Measurements from ENCODE around the gene MRPL57. TPM values are rescaled to one million over a fixed set of nuclear protein-coding genes. Genes with fewer than 3 reads are reported as not detected.
A peak's percentile ranks its signal among the peaks of the same experiment; 100 is the strongest.
"Not testable (repeated sequence)": the region's sequence is repeated elsewhere in the genome, so short reads cannot be mapped to it uniquely, and the experiment has no call there.

MRPL57 gene
- total RNA-seq, 2 experiments from 2014 or later = 19.1 to 20.2 TPM

- Mint-ChIP-seq H3K27me3 (no peaks in the 10 kb centered on the region), H3K9me3 (no peaks in the 10 kb centered on the region), H3K27ac (no peak overlapping the region), H3K4me3 (no peak overlapping the region), H3K4me1 (no peaks in the 10 kb centered on the region), H3K36me3 (peaks cover 22% of the 10 kb centered on the region)
- POLR2A ChIA-PET = interaction anchor here (1.0 kb wide), 1 partner anchor 24 kb away, joined by 4 read pairs; the partner anchor contains the start of genes MRPL57 and SKA3
- DNase-seq (no peak), ATAC-seq (ENCODE audit: low read depth) (no peak)
Observed at GRCh38 chr13:21152251-21152899, 24.1 kb upstream of the MRPL57 start.

GRCh38 chr13:21164631-21165030 lies 11.8 kb upstream of the MRPL57 start:
- Mint-ChIP-seq H3K4me3 (no peak overlapping the region), H3K4me1 (peaks cover 3% of the 10 kb centered on the region), H3K27me3 (no peaks in the 10 kb centered on the region), H3K27ac (no peak overlapping the region), H3K9me3 (no peaks in the 10 kb centered on the region), H3K36me3 (peaks cover 22% of the 10 kb centered on the region)
- no peak for ATAC-seq (ENCODE audit: low read depth)
- no peak for DNase-seq
- POLR2A ChIA-PET = no interaction called here

GRCh38 chr13:21165606-21166005 lies 10.9 kb upstream of the MRPL57 start:
- H3K4me3 Mint-ChIP-seq; DNase-seq; H3K4me1 Mint-ChIP-seq; H3K9me3 Mint-ChIP-seq; ATAC-seq (ENCODE audit: low read depth); H3K27me3 Mint-ChIP-seq; H3K27ac Mint-ChIP-seq: not testable (repeated sequence)
- peaks cover 21% of the 10 kb centered on the region for H3K36me3 Mint-ChIP-seq
- POLR2A ChIA-PET = interaction anchor here (1.3 kb wide), 1 partner anchor 11 kb away, joined by 8 read pairs; the partner anchor contains the start of genes MRPL57 and SKA3

GRCh38 chr13:21171420-21171819 lies 5.0 kb upstream of the MRPL57 start:
- H3K36me3 Mint-ChIP-seq = peaks cover 26% of the 10 kb centered on the region
- ATAC-seq (ENCODE audit: low read depth) = no peak
- POLR2A ChIA-PET = no interaction called here
- DNase-seq = no peak
- no peaks in the 10 kb centered on the region for H3K9me3 Mint-ChIP-seq
- H3K4me3 Mint-ChIP-seq = no peak overlapping the region
- no peak overlapping the region for H3K27ac Mint-ChIP-seq
- peaks cover 15% of the 10 kb centered on the region for H3K4me1 Mint-ChIP-seq
- H3K27me3 Mint-ChIP-seq = no peaks in the 10 kb centered on the region

- Mint-ChIP-seq H3K4me1 (peaks cover 19% of the 10 kb centered on the region), H3K36me3 (peaks cover 20% of the 10 kb centered on the region)
- POLR2A ChIA-PET; H3K27ac Mint-ChIP-seq; DNase-seq; H3K4me3 Mint-ChIP-seq; H3K9me3 Mint-ChIP-seq; ATAC-seq (ENCODE audit: low read depth); H3K27me3 Mint-ChIP-seq: not testable (repeated sequence)
Observed at GRCh38 chr13:21173767-21174166, 2.7 kb upstream of the MRPL57 start.

GRCh38 chr13:21175656-21176214 lies 723 bp upstream of the MRPL57 start:
- POLR2A ChIA-PET = interaction anchor here (0.5 to 2.9 kb wide), 21 partner anchors 9 to 428 kb away, joined by 3 to 36 read pairs (median 5); partner anchors contain the start of genes MICU2 and ZDHHC20
- DNase-seq (no peak), ATAC-seq (ENCODE audit: low read depth) (no peak)
- Mint-ChIP-seq H3K4me1 (peaks cover 22% of the 10 kb centered on the region), H3K4me3 (peak overlapping the region; percentile 92), H3K36me3 (peaks cover 11% of the 10 kb centered on the region), H3K27ac (peak overlapping the region; percentile 96), H3K27me3 (no peaks in the 10 kb centered on the region), H3K9me3 (no peaks in the 10 kb centered on the region)

GRCh38 chr13:21176982-21177284 lies 475 bp downstream of the MRPL57 start:
- Mint-ChIP-seq H3K36me3 (peaks cover 8% of the 10 kb centered on the region), H3K27me3 (no peaks in the 10 kb centered on the region), H3K27ac (peak overlapping the region; percentile 96), H3K4me1 (peaks cover 22% of the 10 kb centered on the region), H3K9me3 (no peaks in the 10 kb centered on the region), H3K4me3 (peak overlapping the region; percentile 92)
- DNase-seq (no peak), ATAC-seq (ENCODE audit: low read depth) (peak; percentile 27)
- POLR2A ChIA-PET = interaction anchor here (1.0 to 2.9 kb wide), 16 partner anchors 11 to 300 kb away, joined by 3 to 36 read pairs (median 5); partner anchors contain the start of genes LATS2 and ZDHHC20

- Mint-ChIP-seq H3K4me1 (peaks cover 10% of the 10 kb centered on the region), H3K36me3 (peaks cover 4% of the 10 kb centered on the region), H3K27ac (no peak overlapping the region), H3K9me3 (no peaks in the 10 kb centered on the region), H3K4me3 (no peak overlapping the region), H3K27me3 (no peaks in the 10 kb centered on the region)
- POLR2A ChIA-PET = no interaction called here
- ATAC-seq (ENCODE audit: low read depth) (no peak), DNase-seq (no peak)
Observed at GRCh38 chr13:21181671-21182070, 5.2 kb downstream of the MRPL57 start.

- H3K4me1 Mint-ChIP-seq; H3K4me3 Mint-ChIP-seq; DNase-seq; H3K27ac Mint-ChIP-seq; POLR2A ChIA-PET; H3K27me3 Mint-ChIP-seq; H3K9me3 Mint-ChIP-seq; ATAC-seq (ENCODE audit: low read depth); H3K36me3 Mint-ChIP-seq: not testable (repeated sequence)
Observed at GRCh38 chr13:21186410-21186809, 10.0 kb downstream of the MRPL57 start.

- H3K9me3 Mint-ChIP-seq; H3K4me3 Mint-ChIP-seq; POLR2A ChIA-PET; ATAC-seq (ENCODE audit: low read depth); H3K4me1 Mint-ChIP-seq; H3K36me3 Mint-ChIP-seq; H3K27ac Mint-ChIP-seq; DNase-seq: not testable (repeated sequence)
- peaks cover 19% of the 10 kb centered on the region for H3K27me3 Mint-ChIP-seq
Observed at GRCh38 chr13:21194756-21195155, 18.3 kb downstream of the MRPL57 start.

- POLR2A ChIA-PET; DNase-seq; H3K27ac Mint-ChIP-seq; ATAC-seq (ENCODE audit: low read depth); H3K4me3 Mint-ChIP-seq; H3K36me3 Mint-ChIP-seq; H3K4me1 Mint-ChIP-seq: not testable (repeated sequence)
- H3K9me3 Mint-ChIP-seq = peaks cover 13% of the 10 kb centered on the region
- H3K27me3 Mint-ChIP-seq = peaks cover 23% of the 10 kb centered on the region
Observed at GRCh38 chr13:21197606-21198225, 21.3 kb downstream of the MRPL57 start.

- ATAC-seq (ENCODE audit: low read depth); POLR2A ChIA-PET; DNase-seq; H3K36me3 Mint-ChIP-seq; H3K27ac Mint-ChIP-seq; H3K4me1 Mint-ChIP-seq; H3K4me3 Mint-ChIP-seq: not testable (repeated sequence)
- H3K9me3 Mint-ChIP-seq = peaks cover 14% of the 10 kb centered on the region
- H3K27me3 Mint-ChIP-seq = peaks cover 19% of the 10 kb centered on the region
Observed at GRCh38 chr13:21198391-21198790, 21.9 kb downstream of the MRPL57 start.

- H3K4me3 Mint-ChIP-seq; POLR2A ChIA-PET; ATAC-seq (ENCODE audit: low read depth): not testable (repeated sequence)
Observed at GRCh38 chr13:21201456-21202190, 25.2 kb downstream of the MRPL57 start.

More at GRCh38 chr13:21201456-21202190, 25.2 kb downstream of the MRPL57 start:
- not testable (repeated sequence) for H3K4me1 Mint-ChIP-seq, H3K27ac Mint-ChIP-seq, DNase-seq, H3K36me3 Mint-ChIP-seq
- peaks cover 12% of the 10 kb centered on the region for H3K9me3 Mint-ChIP-seq
- peaks cover 14% of the 10 kb centered on the region for H3K27me3 Mint-ChIP-seq

Data from activated naive CD8-positive, alpha-beta T cell treated with anti-CD3 and anti-CD28 coated beads, Interleukin-2, amount 10 ng/mL, durations not matched to agents 7 days and 5 days (primary cell).